Stimulated activated CD8-positive, alpha-beta memory T cell treated with anti-CD3 and anti-CD28 coated beads, Interleukin-4, amount 100 ng/mL, for 24 hours (primary cell): ENCODE measurements around the gene HIPK1.
"Not testable (repeated sequence)": the region's sequence is repeated elsewhere in the genome, so short reads cannot be mapped to it uniquely, and the experiment has no call there.

Experiments
- DNase-seq: peaks from one replicate; pipeline ENCODE4 v3.0.0-alpha.2; 2020; ENCODE audit warnings: low read depth

Gene HIPK1

GRCh38 chr1:113945329-113945728 lies 16.2 kb downstream of the HIPK1 start:
- DNase-seq, result no peak

DNA sequence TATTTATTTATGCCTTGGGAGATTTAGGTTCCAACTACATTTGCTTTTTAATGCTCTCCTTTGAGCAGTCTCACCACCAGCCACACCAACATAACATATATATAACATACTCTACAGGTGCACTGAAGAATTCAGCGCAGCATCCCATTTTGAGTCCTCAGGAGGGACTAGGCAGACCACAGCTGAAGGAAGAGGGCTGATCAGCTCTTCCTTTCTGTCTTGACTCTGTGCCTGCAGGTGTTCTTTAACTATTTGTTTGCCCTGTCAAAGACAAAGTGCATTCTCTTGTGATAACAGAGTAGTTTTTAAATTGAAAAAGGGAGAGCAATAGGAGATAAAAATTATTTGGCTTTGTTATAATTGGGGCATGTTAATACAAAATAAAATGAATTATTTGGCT lies 17.0 kb downstream of the HIPK1 start:
- no peak for DNase-seq

DNA sequence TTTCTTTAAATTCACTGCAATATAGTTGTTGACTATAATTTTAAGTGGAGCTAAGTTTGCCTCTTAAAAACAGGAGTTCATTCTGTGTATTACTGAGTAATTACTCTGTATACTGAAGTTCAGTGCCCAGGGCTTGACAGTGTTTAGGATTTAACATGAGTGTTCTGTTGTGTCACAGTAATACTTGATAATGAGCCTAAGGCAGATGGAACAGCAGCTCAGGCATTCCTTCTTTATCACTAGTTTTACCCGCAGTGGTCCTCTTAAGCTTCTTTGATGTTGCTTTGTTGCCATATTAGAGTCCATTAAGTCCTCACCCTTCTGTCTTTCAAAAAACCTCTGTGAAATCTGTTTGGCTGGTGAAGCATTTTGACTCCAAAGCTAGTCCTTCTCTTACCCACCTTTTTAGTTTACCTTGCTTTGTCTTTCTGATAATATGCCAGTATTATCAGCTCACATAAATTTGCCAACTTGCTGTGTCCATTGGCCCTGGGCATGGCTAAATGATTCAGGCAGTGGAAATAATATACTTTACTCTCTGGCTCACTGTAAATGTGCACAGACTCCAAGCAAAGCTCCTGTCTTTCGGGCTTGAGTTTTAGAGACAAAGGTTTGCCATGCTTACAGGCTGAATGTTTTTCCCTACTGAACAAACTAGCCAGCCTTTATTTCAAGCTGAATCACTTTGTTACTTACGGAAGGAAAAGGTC lies 17.7 kb downstream of the HIPK1 start:
- DNase-seq, result no peak

DNA sequence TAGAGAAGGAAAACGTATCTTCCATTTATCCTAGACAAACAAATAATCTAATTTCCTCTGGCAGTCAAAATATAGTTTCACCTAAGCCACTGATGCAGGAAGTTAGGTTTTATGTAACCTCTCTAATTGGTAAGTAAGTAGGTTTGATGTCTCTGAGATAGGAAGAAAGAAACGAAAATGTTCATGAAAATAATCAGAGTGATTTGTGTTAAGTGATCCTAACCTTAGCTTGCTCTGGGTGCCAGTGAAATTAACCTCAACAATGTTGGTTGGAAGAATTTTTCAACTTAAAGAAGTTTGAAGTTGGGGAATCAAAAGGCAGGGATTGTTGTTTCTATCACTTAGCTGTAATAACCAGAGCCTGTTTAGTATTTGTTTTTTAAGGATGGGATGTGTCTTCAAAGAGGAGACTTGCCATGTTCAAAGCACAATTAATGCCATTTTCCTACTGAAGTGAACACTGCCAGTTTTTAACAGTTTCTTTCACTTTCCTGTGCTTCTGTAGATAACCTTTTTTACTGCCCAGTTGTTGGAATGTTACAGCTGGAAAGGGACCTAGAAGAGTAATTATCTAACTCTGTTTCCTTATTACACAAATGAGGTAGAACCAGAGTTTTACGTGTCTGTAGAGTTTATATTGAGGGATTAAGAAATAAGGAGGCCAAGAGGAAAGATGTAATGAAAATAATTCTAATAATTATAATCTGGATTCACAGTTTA lies 18.4 kb downstream of the HIPK1 start:
- no peak for DNase-seq

DNA sequence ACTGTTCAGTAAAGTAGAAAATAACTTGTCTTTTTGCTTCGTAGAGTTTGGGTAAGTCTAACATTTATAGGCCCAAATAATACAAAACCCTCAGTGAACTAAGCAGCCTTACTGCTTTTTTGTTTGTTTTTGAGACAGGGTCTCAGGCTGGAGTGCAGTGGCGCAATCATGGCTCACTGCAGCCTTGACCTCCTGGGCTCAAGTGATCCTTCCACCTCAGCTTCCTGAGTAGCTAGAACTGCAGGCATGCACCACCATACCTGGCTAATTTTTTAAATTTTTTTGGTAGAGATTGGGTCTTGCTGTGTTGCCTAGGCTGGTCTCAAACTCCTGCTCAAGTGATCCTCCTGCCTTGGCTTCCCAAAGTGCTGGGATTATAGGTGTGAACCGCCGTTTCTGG lies 19.0 kb downstream of the HIPK1 start:
- not testable (repeated sequence) for DNase-seq

DNA sequence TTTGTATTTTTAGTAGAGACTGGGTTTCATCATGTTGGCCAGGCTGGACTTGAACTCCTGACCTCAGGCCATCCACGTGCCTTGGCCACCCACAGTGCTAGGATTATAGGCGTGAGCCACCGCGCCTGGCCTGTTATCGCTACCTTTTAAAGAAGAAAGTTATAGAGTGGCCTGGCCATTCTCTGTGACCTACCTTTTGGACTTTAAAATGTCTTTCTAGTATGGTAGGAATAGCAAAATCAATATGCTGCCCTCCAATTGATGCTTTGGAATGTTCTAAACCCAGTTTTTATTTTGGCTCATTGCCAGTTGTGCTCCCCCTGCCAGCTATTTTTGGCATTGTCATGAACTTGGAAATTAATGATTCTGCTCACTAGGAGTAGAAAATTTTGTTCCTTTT lies 19.9 kb downstream of the HIPK1 start:
- no peak for DNase-seq

DNA sequence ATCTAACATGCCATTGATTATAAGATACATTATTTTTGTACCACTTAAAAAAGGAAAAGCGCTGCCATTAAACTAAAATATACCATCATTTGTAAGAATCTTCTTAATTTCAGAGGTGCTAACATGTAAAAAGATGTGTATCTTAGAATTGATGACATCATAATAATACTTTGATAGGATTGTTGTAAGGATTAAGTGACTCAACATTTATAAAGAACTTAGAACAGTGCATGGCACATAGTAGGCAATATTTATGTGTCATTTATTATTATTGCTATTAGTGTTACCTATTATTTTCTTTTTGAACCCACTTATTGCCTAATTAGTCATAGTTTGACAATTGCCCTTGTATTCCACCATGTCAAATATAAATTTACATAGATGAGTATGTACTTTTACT lies 21.8 kb downstream of the HIPK1 start:
- no peak for DNase-seq

- no peak for DNase-seq
Measured at GRCh38 chr1:113951719-113952118, 22.6 kb downstream of the HIPK1 start.

DNA sequence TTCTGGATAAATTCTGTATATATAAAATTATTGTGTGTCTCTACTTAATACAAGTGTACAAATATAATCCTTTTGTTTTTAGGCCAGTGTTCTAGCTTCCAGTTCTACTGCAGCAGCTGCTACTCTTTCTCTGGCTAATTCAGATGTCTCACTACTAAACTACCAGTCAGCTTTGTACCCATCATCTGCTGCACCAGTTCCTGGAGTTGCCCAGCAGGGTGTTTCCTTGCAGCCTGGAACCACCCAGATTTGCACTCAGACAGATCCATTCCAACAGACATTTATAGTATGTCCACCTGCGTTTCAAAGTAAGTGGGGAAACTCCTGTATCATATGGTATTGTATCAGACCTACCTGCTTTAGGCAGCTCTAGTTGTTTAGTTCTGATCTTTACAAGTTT lies 28.9 kb downstream of the HIPK1 start:
- DNase-seq, result no peak

DNA sequence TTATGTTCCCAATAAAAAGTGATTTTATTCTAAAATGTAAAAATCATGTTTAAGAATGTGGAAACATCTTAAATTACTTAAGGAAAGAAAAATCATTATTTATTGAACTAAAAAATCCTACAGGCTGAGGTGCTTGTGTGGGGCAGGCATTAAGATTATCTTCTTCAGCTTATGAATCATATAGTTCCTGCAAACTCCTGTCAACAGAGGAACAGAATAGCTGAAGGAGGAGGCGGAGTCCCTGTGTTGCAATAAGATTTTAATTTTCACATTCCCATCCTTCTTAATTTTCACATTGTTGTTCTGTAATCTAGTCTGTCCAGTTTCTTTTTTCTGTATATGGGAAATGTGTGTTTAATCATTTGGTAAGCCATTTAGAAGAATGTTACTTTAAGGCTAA lies 29.6 kb downstream of the HIPK1 start:
- no peak for DNase-seq

DNA sequence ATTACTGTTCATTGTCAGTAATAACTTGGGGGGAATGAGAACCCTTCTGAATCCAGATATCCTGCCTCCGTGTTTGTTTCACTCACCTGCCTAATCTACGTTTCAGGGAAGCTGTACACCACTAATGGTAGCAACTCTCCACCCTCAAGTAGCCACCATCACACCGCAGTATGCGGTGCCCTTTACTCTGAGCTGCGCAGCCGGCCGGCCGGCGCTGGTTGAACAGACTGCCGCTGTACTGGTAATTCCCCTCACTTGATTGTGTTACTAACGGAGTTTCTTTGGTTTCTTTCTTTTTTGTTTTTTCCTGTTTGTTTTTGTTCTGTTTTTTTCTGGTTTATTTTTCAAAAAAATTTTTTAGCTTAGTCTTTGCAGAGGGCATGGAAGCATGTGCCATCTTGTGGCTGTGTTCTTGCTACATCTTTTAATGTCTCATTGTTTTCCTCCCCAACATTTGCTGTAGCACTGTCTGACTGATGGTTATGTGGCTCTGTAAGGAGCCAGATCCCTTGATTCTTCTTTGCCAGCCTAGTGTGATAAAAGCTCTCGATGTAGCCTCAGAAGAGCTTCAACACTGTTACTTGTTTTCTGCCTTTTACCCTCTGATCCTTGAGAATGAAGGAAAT lies 34.3 kb downstream of the HIPK1 start:
- no peak for DNase-seq

DNA sequence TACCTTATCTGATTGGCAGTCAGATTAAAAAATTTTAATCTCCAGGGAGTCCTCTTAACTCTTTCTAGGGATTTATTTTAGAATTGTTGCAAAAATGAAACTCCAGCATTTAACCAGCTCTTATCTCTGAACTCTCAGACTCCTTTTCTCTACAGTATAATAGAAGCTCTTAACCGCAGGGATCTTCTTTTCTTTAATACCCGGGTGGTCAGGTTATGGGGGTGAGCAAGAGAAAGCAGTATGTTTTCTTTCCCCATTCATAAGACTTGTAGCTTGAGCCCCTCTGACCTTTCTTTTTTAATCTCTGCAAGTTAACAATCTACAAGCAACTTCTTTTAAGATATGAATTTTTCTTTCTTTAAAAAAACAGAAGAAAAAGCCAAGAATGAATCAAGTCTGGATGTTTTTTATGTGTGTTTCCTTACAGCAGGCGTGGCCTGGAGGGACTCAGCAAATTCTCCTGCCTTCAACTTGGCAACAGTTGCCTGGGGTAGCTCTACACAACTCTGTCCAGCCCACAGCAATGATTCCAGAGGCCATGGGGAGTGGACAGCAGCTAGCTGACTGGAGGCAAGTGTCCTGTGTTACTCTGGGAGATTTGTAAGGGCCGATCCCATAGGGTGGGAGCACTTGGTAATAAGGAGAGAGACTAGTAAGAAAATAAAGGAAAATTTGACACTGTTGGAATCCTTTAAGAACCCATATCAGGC lies 36.7 kb downstream of the HIPK1 start:
- DNase-seq, result no peak

- DNase-seq, result no peak
Measured at GRCh38 chr1:113972954-113973353, 43.8 kb downstream of the HIPK1 start.

DNA sequence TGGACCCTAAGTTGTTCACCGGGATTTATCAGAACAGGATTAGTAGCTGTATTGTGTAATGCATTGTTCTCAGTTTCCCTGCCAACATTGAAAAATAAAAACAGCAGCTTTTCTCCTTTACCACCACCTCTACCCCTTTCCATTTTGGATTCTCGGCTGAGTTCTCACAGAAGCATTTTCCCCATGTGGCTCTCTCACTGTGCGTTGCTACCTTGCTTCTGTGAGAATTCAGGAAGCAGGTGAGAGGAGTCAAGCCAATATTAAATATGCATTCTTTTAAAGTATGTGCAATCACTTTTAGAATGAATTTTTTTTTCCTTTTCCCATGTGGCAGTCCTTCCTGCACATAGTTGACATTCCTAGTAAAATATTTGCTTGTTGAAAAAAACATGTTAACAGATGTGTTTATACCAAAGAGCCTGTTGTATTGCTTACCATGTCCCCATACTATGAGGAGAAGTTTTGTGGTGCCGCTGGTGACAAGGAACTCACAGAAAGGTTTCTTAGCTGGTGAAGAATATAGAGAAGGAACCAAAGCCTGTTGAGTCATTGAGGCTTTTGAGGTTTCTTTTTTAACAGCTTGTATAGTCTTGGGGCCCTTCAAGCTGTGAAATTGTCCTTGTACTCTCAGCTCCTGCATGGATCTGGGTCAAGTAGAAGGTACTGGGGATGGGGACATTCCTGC lies 46.2 kb downstream of the HIPK1 start:
- no peak for DNase-seq

DNA sequence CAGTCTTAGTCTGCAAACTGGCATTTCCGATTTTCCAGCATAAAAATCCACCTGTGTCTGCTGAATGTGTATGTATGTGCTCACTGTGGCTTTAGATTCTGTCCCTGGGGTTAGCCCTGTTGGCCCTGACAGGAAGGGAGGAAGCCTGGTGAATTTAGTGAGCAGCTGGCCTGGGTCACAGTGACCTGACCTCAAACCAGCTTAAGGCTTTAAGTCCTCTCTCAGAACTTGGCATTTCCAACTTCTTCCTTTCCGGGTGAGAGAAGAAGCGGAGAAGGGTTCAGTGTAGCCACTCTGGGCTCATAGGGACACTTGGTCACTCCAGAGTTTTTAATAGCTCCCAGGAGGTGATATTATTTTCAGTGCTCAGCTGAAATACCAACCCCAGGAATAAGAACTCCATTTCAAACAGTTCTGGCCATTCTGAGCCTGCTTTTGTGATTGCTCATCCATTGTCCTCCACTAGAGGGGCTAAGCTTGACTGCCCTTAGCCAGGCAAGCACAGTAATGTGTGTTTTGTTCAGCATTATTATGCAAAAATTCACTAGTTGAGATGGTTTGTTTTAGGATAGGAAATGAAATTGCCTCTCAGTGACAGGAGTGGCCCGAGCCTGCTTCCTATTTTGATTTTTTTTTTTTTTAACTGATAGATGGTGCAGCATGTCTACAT lies 47.6 kb downstream of the HIPK1 start:
- DNase-seq, result no peak

DNA sequence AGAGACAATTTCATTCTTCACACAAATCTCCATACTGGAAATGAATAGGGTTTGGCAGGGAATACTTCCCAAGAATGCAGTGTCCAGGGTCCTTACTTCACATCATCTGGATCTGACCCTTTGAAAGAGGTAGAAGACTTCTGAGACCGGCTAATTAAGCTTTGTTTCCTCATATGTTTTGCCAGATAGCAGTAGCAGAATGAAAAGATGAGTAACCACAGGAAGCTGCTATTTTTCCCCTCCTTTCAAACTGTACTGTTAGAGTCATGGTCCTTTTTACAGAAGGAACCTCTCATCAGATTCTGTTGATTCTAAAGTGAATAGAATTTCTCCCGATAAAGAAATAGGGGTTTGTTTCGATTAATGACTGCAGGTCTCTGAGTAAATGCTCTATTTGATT lies 48.8 kb downstream of the HIPK1 start:
- DNase-seq, result no peak

DNA sequence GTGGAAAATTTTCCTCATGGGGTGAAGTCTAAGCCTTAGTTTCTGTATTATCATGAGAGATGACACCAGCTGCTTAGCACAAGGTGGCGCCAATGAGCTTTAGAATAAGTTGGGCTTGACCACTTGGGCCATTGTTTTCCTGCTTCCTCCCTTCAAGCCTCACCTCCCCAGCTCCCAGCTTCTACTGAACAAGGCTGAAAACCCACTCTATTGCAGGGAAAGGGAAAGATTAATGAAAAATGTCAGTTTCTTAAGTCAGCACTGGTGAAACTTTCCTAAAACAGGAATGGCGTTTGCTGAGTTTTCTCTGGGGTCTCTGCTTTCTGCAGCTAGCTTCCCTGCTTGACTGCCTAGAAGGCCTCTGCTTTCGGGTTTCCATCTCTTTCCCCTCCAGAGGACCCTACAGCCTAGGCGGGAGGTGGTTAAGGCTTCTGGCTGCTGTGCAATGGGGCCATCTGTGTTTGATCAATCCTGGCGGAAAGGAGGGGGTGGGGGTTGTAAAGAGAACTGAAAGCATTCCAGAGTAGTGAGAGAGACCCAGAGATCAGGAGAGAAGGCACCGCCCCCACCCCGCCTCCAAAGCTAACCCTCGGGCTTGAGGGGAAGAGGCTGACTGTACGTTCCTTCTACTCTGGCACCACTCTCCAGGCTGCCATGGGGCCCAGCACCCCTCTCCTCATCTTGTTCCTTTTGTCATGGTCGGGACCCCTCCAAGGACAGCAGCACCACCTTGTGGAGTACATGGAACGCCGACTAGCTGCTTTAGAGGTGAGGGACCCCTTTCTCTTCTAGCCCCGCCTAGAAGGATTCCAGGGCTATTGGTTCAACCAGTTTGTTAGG lies 50.0 kb downstream of the HIPK1 start, which contains the start of gene OLFML3:
TSS of gene OLFML3 (plus strand) at position 612 of the 840 bp plus-strand sequence. CDS start at position 655, 43 bp downstream.
- peak; percentile 32 for DNase-seq

DNA sequence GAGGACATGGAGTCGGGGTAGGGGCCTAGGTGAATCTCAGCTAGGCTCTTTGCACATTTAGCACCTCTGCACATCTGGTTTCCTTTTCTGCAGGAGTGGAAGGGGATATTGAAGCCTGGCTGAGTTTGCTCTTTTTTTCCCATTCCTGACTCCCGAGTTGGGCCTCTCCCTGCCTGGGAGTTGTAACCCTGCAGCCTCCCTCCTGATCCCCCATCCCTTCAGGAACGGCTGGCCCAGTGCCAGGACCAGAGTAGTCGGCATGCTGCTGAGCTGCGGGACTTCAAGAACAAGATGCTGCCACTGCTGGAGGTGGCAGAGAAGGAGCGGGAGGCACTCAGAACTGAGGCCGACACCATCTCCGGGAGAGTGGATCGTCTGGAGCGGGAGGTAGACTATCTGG lies 51.0 kb downstream of the HIPK1 start:
- no peak for DNase-seq

DNA sequence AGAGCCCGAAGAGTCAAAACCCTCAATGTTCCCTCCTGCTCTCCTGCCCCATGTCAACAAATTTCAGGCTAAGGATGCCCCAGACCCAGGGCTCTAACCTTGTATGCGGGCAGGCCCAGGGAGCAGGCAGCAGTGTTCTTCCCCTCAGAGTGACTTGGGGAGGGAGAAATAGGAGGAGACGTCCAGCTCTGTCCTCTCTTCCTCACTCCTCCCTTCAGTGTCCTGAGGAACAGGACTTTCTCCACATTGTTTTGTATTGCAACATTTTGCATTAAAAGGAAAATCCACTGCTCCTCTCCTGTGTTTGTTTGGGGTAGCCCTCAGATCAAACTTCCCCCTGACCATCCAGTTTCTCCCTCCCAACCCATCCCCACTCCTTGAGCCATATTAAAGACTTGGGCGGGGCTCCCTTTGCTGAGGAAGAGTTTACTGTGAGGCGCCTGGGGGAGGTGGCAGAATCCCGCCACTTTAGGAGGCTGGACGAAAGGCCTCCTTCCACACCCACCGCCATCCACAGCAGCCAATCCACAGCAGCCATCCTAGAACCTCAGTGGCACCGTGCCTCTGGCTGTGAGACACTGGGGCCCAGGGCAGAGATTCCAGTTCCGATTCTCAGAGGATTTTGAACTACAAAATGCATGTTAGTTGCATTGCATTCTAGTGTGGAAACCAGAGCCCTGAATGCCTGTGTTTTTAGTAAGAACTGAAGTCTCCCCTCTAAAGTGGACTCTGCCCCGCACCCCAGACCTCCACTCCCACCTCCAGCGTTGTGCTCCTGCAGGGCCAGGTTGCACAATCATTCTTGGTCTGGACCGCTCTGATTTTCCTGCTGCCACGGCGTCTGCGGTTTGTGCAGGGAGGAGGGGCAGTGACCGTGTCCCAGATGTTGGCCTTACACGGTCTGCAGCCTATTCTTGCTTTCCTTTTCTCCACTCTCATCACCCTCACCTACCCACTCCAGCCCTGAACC lies 53.1 kb downstream of the HIPK1 start:
- no peak for DNase-seq
